NCI-H2227 (cell line): Measurements from ENCODE around the gene SMC1B.
"Not testable (repeated sequence)": the region's sequence is repeated elsewhere in the genome, so short reads cannot be mapped to it uniquely, and the experiment has no call there.

Experiments used
- DNase-seq: peaks from one replicate; lab custom pipeline; 2025; ENCODE audit not compliant: unreplicated experiment; lab: John Stamatoyannopoulos, UW

SMC1B gene

DNA sequence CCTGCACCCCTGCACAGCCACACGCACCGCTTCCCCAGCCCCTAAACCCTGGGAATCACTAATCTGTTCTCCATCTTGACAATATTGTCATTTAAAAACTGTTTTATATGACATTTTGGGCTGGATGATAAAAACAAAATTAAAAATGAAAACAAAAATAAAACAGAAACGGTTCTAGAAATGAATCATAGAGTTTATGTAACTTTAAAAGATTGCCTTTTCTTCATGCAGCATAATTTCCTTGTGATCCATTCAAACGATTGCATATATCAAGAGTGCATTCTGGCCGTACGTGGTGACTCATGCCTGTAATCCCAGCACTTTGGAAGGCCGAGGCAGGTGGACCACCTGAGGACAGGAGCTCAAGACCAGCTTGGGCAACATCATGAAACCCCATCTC, 110.2 kb downstream of the SMC1B start:
- DNase-seq: no peak

DNA sequence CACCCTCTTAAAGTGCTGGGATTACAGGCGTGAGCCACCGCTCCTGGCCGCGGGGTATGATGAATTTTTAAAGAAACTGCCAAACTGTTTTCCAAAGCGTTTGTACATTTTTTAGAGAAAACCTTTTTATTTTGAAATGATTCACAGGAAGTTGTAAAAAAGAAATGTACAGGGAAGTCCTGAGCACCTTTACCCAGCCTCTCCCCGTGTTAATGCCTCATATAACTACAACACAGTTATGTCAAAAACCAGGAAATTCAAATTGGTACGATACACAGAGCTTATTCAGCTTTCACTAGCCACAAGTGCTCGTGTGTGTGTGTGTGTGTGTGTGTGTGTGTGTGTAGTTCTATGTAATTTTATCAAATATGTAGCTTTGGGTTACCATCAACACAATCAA, 110.6 kb downstream of the SMC1B start:
- DNase-seq: no peak

DNA sequence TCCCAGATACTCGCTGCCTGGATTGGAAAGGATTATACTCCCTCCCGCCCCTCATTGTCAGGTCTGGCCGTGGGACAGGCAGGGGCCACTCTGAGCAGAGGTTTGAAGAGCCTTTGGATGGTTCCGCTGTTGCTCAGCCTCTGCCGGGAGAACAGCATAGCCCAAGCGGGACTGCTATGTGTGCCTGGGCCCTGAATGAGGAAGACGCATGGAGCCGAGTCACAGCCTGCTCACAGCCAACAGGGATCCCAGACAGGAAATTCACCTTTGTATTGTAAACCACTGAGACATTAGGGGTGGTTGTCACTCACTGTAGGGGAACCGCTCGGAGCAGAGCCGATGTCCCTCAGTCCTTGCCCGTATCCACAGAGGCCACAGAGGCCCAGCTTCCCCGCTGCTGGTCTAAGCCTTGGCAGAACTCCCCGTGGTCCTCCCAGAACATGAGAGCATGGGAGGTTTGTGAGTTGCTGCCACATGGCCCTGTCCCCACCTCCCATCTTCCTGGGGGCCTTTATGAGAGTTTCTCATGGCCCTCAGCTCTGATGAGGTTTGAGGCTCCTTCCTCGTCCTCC, 114.4 kb downstream of the SMC1B start:
- DNase-seq: no peak

DNA sequence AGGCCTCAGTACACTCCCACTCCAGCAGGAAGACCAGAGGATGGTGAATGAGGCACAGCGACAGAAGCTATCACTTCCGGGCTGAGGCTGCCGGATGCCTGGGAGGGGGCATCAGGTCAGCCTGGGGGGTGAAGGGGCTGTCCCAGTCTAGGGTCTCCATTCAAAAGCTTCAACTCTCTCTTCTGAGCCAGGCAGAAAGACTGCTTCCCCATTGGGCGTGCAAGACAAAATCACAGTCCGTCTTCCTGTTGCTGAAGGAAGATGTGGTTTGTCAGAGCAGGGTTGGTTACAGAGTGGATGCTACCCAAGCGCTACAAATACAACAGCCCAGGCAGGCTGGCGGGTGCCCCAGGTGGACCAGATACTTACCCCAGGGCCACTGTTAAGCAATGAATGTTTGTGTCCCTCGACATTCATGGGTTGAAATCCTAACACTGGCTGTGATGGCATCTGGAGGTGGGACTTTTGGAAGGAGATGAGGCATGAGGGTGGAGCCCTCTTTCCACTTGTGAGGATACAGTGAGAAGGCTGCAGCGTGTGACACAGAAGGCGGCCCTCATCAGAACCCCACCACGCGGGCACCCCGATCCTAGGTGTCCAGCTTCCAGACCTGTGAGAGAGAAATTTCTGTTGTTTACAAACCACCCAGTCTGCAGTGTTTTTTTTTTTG, 116.6 kb downstream of the SMC1B start:
- DNase-seq: no peak

DNA sequence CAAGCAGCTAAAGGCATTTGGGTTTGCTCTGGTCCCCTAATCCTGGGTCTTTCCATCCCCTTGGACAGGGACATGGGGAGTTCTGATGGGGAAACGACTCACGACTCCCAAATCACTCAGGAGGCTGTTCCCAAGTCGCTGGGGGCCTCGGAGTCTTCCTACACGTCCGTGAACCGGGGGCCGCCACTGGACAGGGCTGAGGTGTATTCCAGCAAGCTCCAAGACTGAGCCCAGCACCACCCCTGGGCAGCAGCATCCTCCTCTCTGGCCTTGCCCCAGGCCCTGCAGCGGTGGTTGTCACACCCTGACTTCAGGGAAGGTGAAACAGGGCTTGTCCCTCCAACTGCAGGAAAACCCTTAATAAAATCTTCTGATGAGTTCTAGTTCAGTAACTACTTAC, 117.9 kb downstream of the SMC1B start:
- DNase-seq: no peak

DNA sequence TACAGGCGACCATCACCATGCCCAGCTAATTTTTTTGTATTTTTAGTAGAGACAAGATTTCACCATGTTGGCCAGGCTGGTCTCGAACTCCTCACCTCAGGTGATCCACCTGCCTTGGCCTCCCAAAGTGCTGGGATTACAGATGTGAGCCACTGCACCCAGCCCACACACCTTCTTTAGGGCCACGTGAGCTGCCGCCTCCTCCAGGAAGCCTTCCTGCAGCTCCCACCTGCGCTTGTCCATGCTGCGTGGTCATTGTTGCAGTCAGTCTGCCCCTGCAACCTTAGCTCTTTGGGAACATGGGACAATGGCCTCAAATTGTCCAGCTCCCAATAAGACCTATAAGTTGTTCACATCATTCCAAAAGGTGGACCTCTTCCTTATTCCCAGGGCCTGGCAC, 118.4 kb downstream of the SMC1B start:
- DNase-seq: not testable (repeated sequence)
